GM23248 (cell line): ENCODE results near the gene MSH3. TPM values are rescaled to one million over a fixed set of nuclear protein-coding genes. Genes with fewer than 3 reads are reported as not detected.
A peak's percentile ranks its signal among the peaks of the same experiment; 100 is the strongest.

ENCODE experiments used
- DNase-seq: peaks from one replicate; pipeline ENCODE4 v3.0.0-alpha.2; 2015
- H2AFZ ChIP-seq: fragments of 200-600 bp; sonication (generic); 2 replicates; pipeline ENCODE4 v1.6.1; 2016; ENCODE audit warnings: antibody characterized with exemption
- H3F3A ChIP-seq: fragments of 200-600 bp; sonication (generic); 2 replicates; pipeline ENCODE4 v1.6.1; 2016; ENCODE audit warnings: mild to moderate bottlenecking, antibody characterized with exemption, mixed run types; ENCODE audit not compliant: insufficient read depth
- H3K27ac ChIP-seq: fragments of 200-600 bp; sonication (generic); 2 replicates; pipeline ENCODE4 v1.5.1; 2016; ENCODE audit warnings: mild to moderate bottlenecking
- H3K27me3 ChIP-seq: fragments of 200-600 bp; sonication (generic); replicated peaks from 2 replicates; pipeline ENCODE4 v1.6.1; 2016; ENCODE audit warnings: mild to moderate bottlenecking; ENCODE audit not compliant: insufficient read depth
- H3K36me3 ChIP-seq: fragments of 200-600 bp; sonication (generic); 2 replicates; pipeline ENCODE4 v1.6.1; 2016; ENCODE audit warnings: low read depth, mild to moderate bottlenecking
- H3K4me1 ChIP-seq: fragments of 200-600 bp; sonication (generic); 2 replicates; pipeline ENCODE4 v1.6.1; 2016; ENCODE audit warnings: mild to moderate bottlenecking; ENCODE audit not compliant: insufficient read depth
- H3K4me2 ChIP-seq: fragments of 200-600 bp; sonication (generic); one replicate; pipeline ENCODE4 v1.6.1; 2016; ENCODE audit warnings: mild to moderate bottlenecking; ENCODE audit not compliant: unreplicated experiment
- H3K4me3 ChIP-seq: fragments of 200-600 bp; sonication (generic); 2 replicates; pipeline ENCODE4 v1.5.1; 2016; ENCODE audit warnings: mild to moderate bottlenecking
- H3K79me2 ChIP-seq: fragments of 200-600 bp; sonication (generic); 2 replicates; pipeline ENCODE4 v1.6.1; 2016; ENCODE audit warnings: mild to moderate bottlenecking; ENCODE audit not compliant: insufficient read depth
- H3K9ac ChIP-seq: fragments of 200-600 bp; sonication (generic); 2 replicates; pipeline ENCODE4 v1.6.1; 2016; ENCODE audit warnings: mild to moderate bottlenecking
- H3K9me2 ChIP-seq: fragments of 200-600 bp; sonication (generic); 2 replicates; pipeline ENCODE4 v1.6.1; 2016; ENCODE audit warnings: mixed run types, mild to moderate bottlenecking, moderate library complexity; ENCODE audit not compliant: insufficient read depth
- H3K9me3 ChIP-seq: fragments of 200-600 bp; sonication (generic); one replicate; pipeline ENCODE4 v1.6.1; 2017; ENCODE audit warnings: low read depth
- H4K20me1 ChIP-seq: fragments of 200-600 bp; sonication (generic); 2 replicates; pipeline ENCODE4 v1.6.0; 2016; ENCODE audit not compliant: insufficient read depth
- EZH2 ChIP-seq: fragments of 200-600 bp; sonication (generic); IDR thresholded peaks from 2 replicates; pipeline ENCODE4 v1.6.1; 2018; ENCODE audit warnings: antibody characterized with exemption, mild to moderate bottlenecking; ENCODE audit not compliant: insufficient read depth, poor library complexity, severe bottlenecking
- EZH2phosphoT487 ChIP-seq: fragments of 200-600 bp; sonication (generic); IDR thresholded peaks from 2 replicates; pipeline ENCODE4 v1.6.1; 2018; ENCODE audit warnings: antibody characterized with exemption, moderate library complexity, mild to moderate bottlenecking, low read depth; ENCODE audit not compliant: insufficient read depth
- WGBS, 2 experiments: methylation state at CpG; one replicate each; pipeline ENCODE4 v1.1.6; 2015 to 2017; ENCODE audit warnings: low lambda C conversion rate in 2 of 2, low coverage in 1 of 2; ENCODE audit errors: missing lambda C conversion rate in 2 of 2; 5-methylcytosine and 5-hydroxymethylcytosine counted together
- in situ Hi-C: fragments of 300-500 bp; cut with MboI; formaldehyde crosslinking; loops from 2 replicates; pipeline ENCODE4 v1.15.0; 2020
- polyA plus RNA-seq: library from polyadenylated mRNA; unstranded; fragments of >200 nt; fragmentation: Nextera tagmentation; extraction: Ambion mirVana; gene quantifications from 2 replicates; pipeline ENCODE4 v1.2.1, GENCODE V29; 2016
- total RNA-seq: library from RNA; depleted of rRNA; stranded (reverse); fragments of >200 nt; shearing (Covaris generic); gene quantifications from 2 replicates; pipeline ENCODE4 v1.2.3, GENCODE V29; 2014

MSH3 gene
- total and polyA plus RNA-seq, 2 experiments from 2014 or later, result 11.7 to 14.0 TPM

GRCh38 chr5:80705216-80705769 lies 50.8 kb downstream of the MSH3 start:
- DNase-seq, result no peak
- TF ChIP-seq EZH2, result no peak
- no peak for TF ChIP-seq EZH2phosphoT487
- H3F3A ChIP-seq, result no peaks in the 10 kb centered on the region
- H3K27me3 ChIP-seq, result no peaks in the 10 kb centered on the region
- no peak overlapping the region for H3K4me3 ChIP-seq
- H3K9me2 ChIP-seq, result no peaks in the 10 kb centered on the region
- 0 out of 2 replicates have a peak, but pooled peaks cover 5% of the 10 kb centered on the region for H3K36me3 ChIP-seq
- no peaks in the 10 kb centered on the region for H3K79me2 ChIP-seq
- WGBS, 2 experiments, result 90 to 92% methylated on average over 6 of the region's 6 CpGs
- H2AFZ ChIP-seq, result no peak overlapping the region
- H3K4me2 ChIP-seq, result no peak overlapping the region
- in situ Hi-C loops, result no loop called here
- no peaks in the 10 kb centered on the region for H3K9me3 ChIP-seq
- no peaks in the 10 kb centered on the region for H4K20me1 ChIP-seq
- H3K4me1 ChIP-seq, result peaks cover 10% of the 10 kb centered on the region; the same call in 1 of the 2 replicates
- H3K9ac ChIP-seq, result no peak overlapping the region
- H3K27ac ChIP-seq, result no peak overlapping the region

- in situ Hi-C loops, result no loop called here
- Histone ChIP-seq H4K20me1 (no peaks in the 10 kb centered on the region), H3K36me3 (0 out of 2 replicates have a peak, but pooled peaks cover under 1% of the 10 kb centered on the region), H3K4me3 (no peak overlapping the region), H2AFZ (no peak overlapping the region), H3K27me3 (no peaks in the 10 kb centered on the region), H3F3A (no peaks in the 10 kb centered on the region), H3K79me2 (no peaks in the 10 kb centered on the region), H3K9ac (no peak overlapping the region), H3K4me2 (no peak overlapping the region), H3K9me3 (no peaks in the 10 kb centered on the region), H3K4me1 (peaks cover 10% of the 10 kb centered on the region; the same call in 1 of the 2 replicates), H3K27ac (no peak overlapping the region), H3K9me2 (no peaks in the 10 kb centered on the region)
- no peak for DNase-seq
- 89 to 94% methylated on average over 4 of the region's 4 CpGs for WGBS, 2 experiments
- TF ChIP-seq EZH2phosphoT487, result no peak
- TF ChIP-seq EZH2, result no peak
These were observed 51.3 kb downstream of the MSH3 start for GRCh38 chr5:80705801-80706200.

GRCh38 chr5:80706835-80707447 lies 52.5 kb downstream of the MSH3 start:
- TF ChIP-seq EZH2phosphoT487 (no peak), EZH2 (no peak)
- in situ Hi-C loops, result no loop called here
- H3K79me2 ChIP-seq, result no peaks in the 10 kb centered on the region
- H3F3A ChIP-seq, result no peaks in the 10 kb centered on the region
- no peak overlapping the region for H3K9ac ChIP-seq
- no peaks in the 10 kb centered on the region for H4K20me1 ChIP-seq
- 60% methylated on average over 2 of the region's 2 CpGs for WGBS, 2 experiments
- DNase-seq, result no peak
- no peaks in the 10 kb centered on the region for H3K36me3 ChIP-seq
- H3K9me2 ChIP-seq, result no peaks in the 10 kb centered on the region
- H2AFZ ChIP-seq, result no peak overlapping the region
- H3K4me1 ChIP-seq, result peaks cover 10% of the 10 kb centered on the region; the same call in 1 of the 2 replicates
- H3K9me3 ChIP-seq, result no peaks in the 10 kb centered on the region
- no peak overlapping the region for H3K4me2 ChIP-seq
- no peaks in the 10 kb centered on the region for H3K27me3 ChIP-seq
- H3K27ac ChIP-seq, result no peak overlapping the region
- no peak overlapping the region for H3K4me3 ChIP-seq

GRCh38 chr5:80707645-80708044 lies 53.2 kb downstream of the MSH3 start:
- no peaks in the 10 kb centered on the region for H3K79me2 ChIP-seq
- WGBS, 2 experiments, result 25 to 64% methylated on average over 1 of the region's 1 CpG
- H3K27ac ChIP-seq, result no peak overlapping the region
- H3K4me1 ChIP-seq, result peaks cover 10% of the 10 kb centered on the region; the same call in 1 of the 2 replicates
- H2AFZ ChIP-seq, result no peak overlapping the region
- H3K9me3 ChIP-seq, result no peaks in the 10 kb centered on the region
- no peak for TF ChIP-seq EZH2phosphoT487
- no peak for TF ChIP-seq EZH2
- in situ Hi-C loops, result no loop called here
- no peaks in the 10 kb centered on the region for H3F3A ChIP-seq
- H4K20me1 ChIP-seq, result no peaks in the 10 kb centered on the region
- H3K4me2 ChIP-seq, result no peak overlapping the region
- no peak overlapping the region for H3K4me3 ChIP-seq
- H3K9ac ChIP-seq, result no peak overlapping the region
- H3K36me3 ChIP-seq, result no peaks in the 10 kb centered on the region
- H3K27me3 ChIP-seq, result no peaks in the 10 kb centered on the region
- no peaks in the 10 kb centered on the region for H3K9me2 ChIP-seq
- DNase-seq, result peak; percentile 57
